ENCODE results near the gene ELF1.

- TF ChIP-seq CTCF (IDR thresholded peaks at IDR 0.05; ENCODE audit: insufficient read depth, low read length, poor library complexity, severe bottlenecking), result no peak
- TF ChIP-seq EZH2phosphoT487 (conservative IDR thresholded peaks at IDR 0.05; ENCODE audit: low read length), result no peak
Measured at GRCh38 chr13:41053384-41053826, 34.3 kb upstream of the ELF1 start.

Measured in SU-DHL-6 (cell line).